T1000 (cell line): Measurements from ENCODE around the gene ZNF487.

Source experiments
- DNase-seq: peaks from one replicate; lab custom pipeline; 2025; ENCODE audit warnings: mixed read lengths; lab: John Stamatoyannopoulos, UW

ZNF487 gene

GRCh38 chr10:43524434-43525247 is 87.7 kb downstream of the ZNF487 start:
- no peak for DNase-seq
